Lower leg skin (tissue), 4 donors: ENCODE results near the gene SP100. TPM values are rescaled to one million over a fixed set of nuclear protein-coding genes. Genes with fewer than 3 reads are reported as not detected.
A peak's percentile ranks its signal among the peaks of the same experiment; 100 is the strongest.

Experiments
- DNase-seq, 2 donors: peaks; one replicate each; pipeline ENCODE4 v3.0.0-alpha.2; 2019; ENCODE audit warnings: low spot score in 2 of 2
- H3K4me3 ChIP-seq: fragments of 200-600 bp; sonication (generic); 2 replicates; pipeline ENCODE4 v1.5.1; 2017; ENCODE audit warnings: mild to moderate bottlenecking, low read depth; ENCODE audit not compliant: poor library complexity, severe bottlenecking
- CTCF ChIP-seq, 3 donors: fragments of 450-650 bp; IDR thresholded peaks; one replicate each; pipeline ENCODE4 v1.5.1; 2016; ENCODE audit warnings: antibody characterized with exemption in 3 of 3, mild to moderate bottlenecking in 3 of 3, moderate library complexity in 2 of 3
- POLR2A ChIP-seq, 2 donors: fragments of 450-650 bp; IDR thresholded peaks; one replicate each; pipeline ENCODE4 v1.6.1; 2016 to 2017; ENCODE audit warnings: antibody characterized with exemption in 2 of 2, mild to moderate bottlenecking in 1 of 2, moderate library complexity in 1 of 2
- WGBS, 2 donors: methylation state at CpG; one replicate each; pipeline ENCODE4 v1.1.5; 2018; 5-methylcytosine and 5-hydroxymethylcytosine counted together
- intact Hi-C: fragments of 100-400 bp; cut with DNase I; formaldehyde crosslinking; loops from one replicate; pipeline ENCODE4 v1.15.0; 2023; ENCODE audit warnings: low total_unique reads
- total RNA-seq, 4 donors: library from RNA; depleted of rRNA; stranded (reverse); fragments of >200 nt; gene quantifications; one replicate each; pipeline ENCODE4 v1.1.0, GENCODE V29; 2016

SP100 gene
- total RNA-seq, 4 donors from 2014 or later = 48.1 to 74.6 (median 58.1) TPM

GRCh38 chr2:230457073-230457768 lies 41.2 kb downstream of the SP100 start:
- peak in 1 of 2 donors; percentile 22 for DNase-seq
- no peak for TF ChIP-seq POLR2A (IDR thresholded peaks at IDR 0.05)
- TF ChIP-seq CTCF (IDR thresholded peaks at IDR 0.05) = no peak
- intact Hi-C loops = no loop called here
- WGBS, 2 donors = 73 to 74% methylated on average over 4 of the region's 4 CpGs
- no peak overlapping the region for H3K4me3 ChIP-seq

- DNase-seq = no peak
- intact Hi-C loops = no loop called here
- H3K4me3 ChIP-seq = no peak overlapping the region
- TF ChIP-seq CTCF (IDR thresholded peaks at IDR 0.05) (no peak), POLR2A (IDR thresholded peaks at IDR 0.05) (no peak)
These were observed 41.8 kb downstream of the SP100 start for GRCh38 chr2:230457793-230458192.

- no peak overlapping the region for H3K4me3 ChIP-seq
- TF ChIP-seq POLR2A (IDR thresholded peaks at IDR 0.05) = no peak
- TF ChIP-seq CTCF (IDR thresholded peaks at IDR 0.05) = no peak
- intact Hi-C loops = no loop called here
- DNase-seq = no peak
These were observed 43.2 kb downstream of the SP100 start for GRCh38 chr2:230459216-230459615.

- TF ChIP-seq POLR2A (IDR thresholded peaks at IDR 0.05) (no peak), CTCF (IDR thresholded peaks at IDR 0.05) (no peak)
- intact Hi-C loops = no loop called here
- WGBS, 2 donors = 78 to 93% methylated on average over 4 of the region's 4 CpGs
- H3K4me3 ChIP-seq = no peak overlapping the region
- no peak for DNase-seq
These were observed 55.1 kb downstream of the SP100 start for GRCh38 chr2:230471074-230471473.

DNA sequence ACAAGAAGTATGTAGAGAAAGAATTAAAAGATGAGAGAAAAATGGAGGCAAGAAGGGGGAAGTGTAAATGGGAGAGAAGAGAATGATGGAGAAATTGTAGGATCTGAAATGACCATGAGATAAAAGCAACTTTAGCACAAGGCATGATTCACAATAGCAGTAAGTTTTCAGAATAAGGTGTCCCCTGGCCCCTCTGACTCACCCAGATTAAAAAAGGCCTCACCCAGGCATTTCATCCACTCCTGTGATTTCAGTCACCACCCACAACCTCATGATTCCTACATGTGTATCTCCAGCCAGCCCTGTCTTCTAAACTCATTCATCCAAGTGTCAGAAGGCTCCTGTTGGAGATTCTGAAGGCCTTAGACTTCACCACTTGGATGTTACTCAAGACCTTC lies 56.6 kb downstream of the SP100 start:
- intact Hi-C loops = no loop called here
- TF ChIP-seq CTCF (IDR thresholded peaks at IDR 0.05) (no peak), POLR2A (IDR thresholded peaks at IDR 0.05) (no peak)
- H3K4me3 ChIP-seq = no peak overlapping the region
- no peak for DNase-seq

GRCh38 chr2:230473378-230473777 lies 57.4 kb downstream of the SP100 start:
- no peak for DNase-seq
- no peak overlapping the region for H3K4me3 ChIP-seq
- 60 to 74% methylated on average over 3 of the region's 3 CpGs for WGBS, 2 donors
- intact Hi-C loops = no loop called here
- TF ChIP-seq POLR2A (IDR thresholded peaks at IDR 0.05) (no peak), CTCF (IDR thresholded peaks at IDR 0.05) (no peak)
